Type B pancreatic cell (in vitro differentiated cells): Measurements from ENCODE around the gene TNFAIP6. TPM values are rescaled to one million over a fixed set of nuclear protein-coding genes. Genes with fewer than 3 reads are reported as not detected.

Experiments used
- DNase-seq: peaks from one replicate; pipeline ENCODE4 v3.0.0; 2021; ENCODE audit warnings: mixed read lengths; ENCODE audit not compliant: unreplicated experiment; ENCODE audit errors: extremely low spot score
- H3K27ac Mint-ChIP-seq: 2 replicates; pipeline ENCODE4 v1.8.0; 2021; ENCODE audit warnings: mild to moderate bottlenecking, mixed read lengths
- H3K27me3 Mint-ChIP-seq: 2 replicates; pipeline ENCODE4 v1.8.0; 2021; ENCODE audit warnings: mixed read lengths
- H3K36me3 Mint-ChIP-seq: 2 replicates; pipeline ENCODE4 v1.8.0; 2021; ENCODE audit warnings: mixed read lengths
- H3K4me1 Mint-ChIP-seq: one replicate; pipeline ENCODE4 v1.8.0; 2021; ENCODE audit warnings: mixed read lengths; ENCODE audit not compliant: unreplicated experiment
- H3K4me3 Mint-ChIP-seq: 2 replicates; pipeline ENCODE4 v1.8.0; 2021; ENCODE audit warnings: mild to moderate bottlenecking, mixed read lengths
- H3K9me3 Mint-ChIP-seq: 2 replicates; pipeline ENCODE4 v1.8.0; 2021; ENCODE audit warnings: mixed read lengths
- microRNA-seq: library from miRNA; unstranded; fragments of <30 nt; microRNA quantifications from one replicate; pipeline ENCODE4, GENCODE V29; 2020
- total RNA-seq: library from RNA; stranded (reverse); gene quantifications from 2 replicates; pipeline ENCODE4 v1.2.1, GENCODE V29; 2021; ENCODE audit warnings: low replicate concordance
- TF ChIP-seq, protein P1 (sequence below): fragments of 200-600 bp; sonication (generic); conservative IDR thresholded peaks from 2 replicates; pipeline ENCODE4 v1.5.0; 2021; ENCODE audit warnings: antibody characterized with exemption, mild to moderate bottlenecking

The TNFAIP6 gene
- total RNA-seq, 1 donor from 2014 or later: 0.87 TPM

DNA sequence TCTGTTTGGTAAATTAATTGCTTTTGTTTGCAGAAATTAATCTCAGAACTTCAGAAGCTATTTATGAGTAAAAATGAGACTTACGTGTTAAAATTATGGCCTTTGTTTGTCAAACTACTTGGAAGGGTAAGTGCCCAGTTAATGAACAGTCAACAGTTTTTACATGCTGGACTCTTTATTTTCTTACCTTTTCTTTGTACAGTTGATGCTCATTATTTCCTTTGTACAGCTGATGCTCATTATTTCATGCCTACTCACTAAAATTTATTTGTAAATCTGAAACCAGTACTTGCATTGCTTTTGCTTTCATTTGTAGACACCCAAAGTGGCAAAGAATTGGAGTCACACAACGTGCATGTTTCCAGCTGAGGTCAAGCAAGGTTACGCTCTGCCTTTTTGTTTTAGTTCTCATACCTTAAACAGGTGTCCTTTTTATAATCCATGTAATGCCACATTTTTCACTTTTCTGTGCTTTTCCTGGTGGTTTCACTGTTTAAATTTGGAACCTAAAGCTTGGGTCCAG lies 65.6 kb downstream of the TNFAIP6 start:
- H3K9me3 Mint-ChIP-seq: no peaks in the 10 kb centered on the region
- no peak for DNase-seq
- no peaks in the 10 kb centered on the region for H3K4me1 Mint-ChIP-seq
- peaks cover 45% of the 10 kb centered on the region for H3K36me3 Mint-ChIP-seq
- H3K27ac Mint-ChIP-seq: no peak overlapping the region
- TF ChIP-seq, protein P1, sequence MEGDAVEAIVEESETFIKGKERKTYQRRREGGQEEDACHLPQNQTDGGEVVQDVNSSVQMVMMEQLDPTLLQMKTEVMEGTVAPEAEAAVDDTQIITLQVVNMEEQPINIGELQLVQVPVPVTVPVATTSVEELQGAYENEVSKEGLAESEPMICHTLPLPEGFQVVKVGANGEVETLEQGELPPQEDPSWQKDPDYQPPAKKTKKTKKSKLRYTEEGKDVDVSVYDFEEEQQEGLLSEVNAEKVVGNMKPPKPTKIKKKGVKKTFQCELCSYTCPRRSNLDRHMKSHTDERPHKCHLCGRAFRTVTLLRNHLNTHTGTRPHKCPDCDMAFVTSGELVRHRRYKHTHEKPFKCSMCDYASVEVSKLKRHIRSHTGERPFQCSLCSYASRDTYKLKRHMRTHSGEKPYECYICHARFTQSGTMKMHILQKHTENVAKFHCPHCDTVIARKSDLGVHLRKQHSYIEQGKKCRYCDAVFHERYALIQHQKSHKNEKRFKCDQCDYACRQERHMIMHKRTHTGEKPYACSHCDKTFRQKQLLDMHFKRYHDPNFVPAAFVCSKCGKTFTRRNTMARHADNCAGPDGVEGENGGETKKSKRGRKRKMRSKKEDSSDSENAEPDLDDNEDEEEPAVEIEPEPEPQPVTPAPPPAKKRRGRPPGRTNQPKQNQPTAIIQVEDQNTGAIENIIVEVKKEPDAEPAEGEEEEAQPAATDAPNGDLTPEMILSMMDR: no peak
- H3K27me3 Mint-ChIP-seq: no peaks in the 10 kb centered on the region
- no peak overlapping the region for H3K4me3 Mint-ChIP-seq

DNA sequence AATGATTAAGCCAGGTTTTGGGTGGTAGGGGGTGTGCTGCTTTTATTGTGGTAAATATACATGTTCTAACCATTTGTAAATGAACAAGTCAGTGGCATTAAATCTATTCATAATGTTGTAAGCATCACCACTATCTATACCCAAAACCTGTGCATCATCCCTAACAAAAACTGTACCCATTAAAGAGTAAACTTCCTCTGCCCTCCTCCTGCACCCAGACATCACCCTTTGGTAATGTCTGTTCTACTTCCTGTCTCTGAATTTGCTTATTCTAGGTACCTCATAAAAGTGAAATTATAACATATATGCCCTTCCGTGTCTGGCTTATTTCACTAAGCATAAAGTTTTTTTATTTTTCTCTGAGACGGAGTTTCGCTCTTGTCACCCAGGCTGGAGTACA lies 66.4 kb downstream of the TNFAIP6 start:
- Mint-ChIP-seq H3K9me3 (no peaks in the 10 kb centered on the region), H3K4me1 (no peaks in the 10 kb centered on the region), H3K27ac (no peak overlapping the region), H3K27me3 (no peaks in the 10 kb centered on the region), H3K36me3 (peaks cover 50% of the 10 kb centered on the region), H3K4me3 (no peak overlapping the region)
- TF ChIP-seq, protein P1: no peak
- no peak for DNase-seq

Small RNA genes lying within 50 kb of the gene (microRNA-seq; reads per million reads assigned to microRNA genes)
- gene MIR4773-1 (not detected), gene MIR4773-2 (not detected)

Other genes with a start within 250 kb of the TNFAIP6 start
- gene RBM43, start 95.7 kb upstream of the TNFAIP6 start, total RNA-seq: 3.8 and 5.1 TPM in 2 replicates
- 5.8 and 18.9 TPM in 2 replicates for gene NMI, start 67.9 kb upstream of the TNFAIP6 start, total RNA-seq
- 42.0 and 48.7 TPM in 2 replicates for gene RIF1, start 52.3 kb downstream of the TNFAIP6 start, total RNA-seq